ENCODE measurements around the gene COQ4.

The COQ4 gene

DNA sequence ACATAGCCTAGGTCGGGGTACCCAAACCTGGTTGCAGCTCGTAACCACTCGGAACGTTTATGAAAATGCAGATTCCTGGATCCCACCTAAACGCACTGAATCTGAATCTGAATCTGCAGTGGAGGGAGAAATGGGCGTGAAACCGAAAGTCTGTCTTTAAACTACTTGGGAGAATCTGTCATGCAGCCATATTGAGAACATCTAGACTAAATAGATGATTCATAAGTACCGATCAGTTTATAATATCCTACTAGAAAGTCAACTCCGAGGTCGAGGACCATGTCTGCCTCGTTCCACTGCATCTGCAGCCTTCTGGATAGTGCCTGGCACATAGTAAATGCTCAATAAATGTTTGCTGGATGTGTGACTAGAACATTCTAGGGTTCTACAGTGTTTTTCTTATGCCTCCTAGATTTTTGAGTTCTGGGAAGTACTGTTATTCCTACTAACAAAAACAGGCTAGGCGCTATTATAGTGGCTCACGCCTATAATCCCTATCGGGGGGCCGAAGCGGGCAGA is 632 bp downstream of the COQ4 start:
- TF ChIP-seq, protein P1, sequence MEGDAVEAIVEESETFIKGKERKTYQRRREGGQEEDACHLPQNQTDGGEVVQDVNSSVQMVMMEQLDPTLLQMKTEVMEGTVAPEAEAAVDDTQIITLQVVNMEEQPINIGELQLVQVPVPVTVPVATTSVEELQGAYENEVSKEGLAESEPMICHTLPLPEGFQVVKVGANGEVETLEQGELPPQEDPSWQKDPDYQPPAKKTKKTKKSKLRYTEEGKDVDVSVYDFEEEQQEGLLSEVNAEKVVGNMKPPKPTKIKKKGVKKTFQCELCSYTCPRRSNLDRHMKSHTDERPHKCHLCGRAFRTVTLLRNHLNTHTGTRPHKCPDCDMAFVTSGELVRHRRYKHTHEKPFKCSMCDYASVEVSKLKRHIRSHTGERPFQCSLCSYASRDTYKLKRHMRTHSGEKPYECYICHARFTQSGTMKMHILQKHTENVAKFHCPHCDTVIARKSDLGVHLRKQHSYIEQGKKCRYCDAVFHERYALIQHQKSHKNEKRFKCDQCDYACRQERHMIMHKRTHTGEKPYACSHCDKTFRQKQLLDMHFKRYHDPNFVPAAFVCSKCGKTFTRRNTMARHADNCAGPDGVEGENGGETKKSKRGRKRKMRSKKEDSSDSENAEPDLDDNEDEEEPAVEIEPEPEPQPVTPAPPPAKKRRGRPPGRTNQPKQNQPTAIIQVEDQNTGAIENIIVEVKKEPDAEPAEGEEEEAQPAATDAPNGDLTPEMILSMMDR (IDR thresholded peaks at IDR 0.05; ENCODE audit: extremely low read depth, missing control alignments), result no peak
- DNase-seq (ENCODE audit: low spot score), result peak; percentile 34

DNA sequence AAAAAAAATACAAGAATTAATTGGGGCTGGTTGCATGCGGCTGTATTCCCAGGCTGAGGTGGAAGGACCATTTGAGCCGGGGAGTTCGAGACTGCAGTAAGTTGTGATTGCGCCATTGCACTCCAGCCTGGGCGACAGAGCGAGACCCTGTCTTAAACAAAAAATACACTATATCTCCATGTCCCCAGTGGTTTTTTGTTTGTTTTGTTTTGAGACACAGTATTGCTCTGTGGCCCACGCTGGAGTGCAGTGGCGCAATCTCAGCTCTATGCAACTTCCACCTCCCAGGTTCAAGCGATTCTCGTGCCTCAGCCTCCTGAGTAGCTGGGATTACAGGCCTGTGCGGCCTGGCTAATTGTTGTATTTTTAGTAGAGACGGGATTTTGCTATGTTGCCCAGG is 1.2 kb downstream of the COQ4 start:
- TF ChIP-seq, protein P1 (IDR thresholded peaks at IDR 0.05; ENCODE audit: extremely low read depth, missing control alignments), result no peak
- DNase-seq (ENCODE audit: low spot score), result no peak

DNA sequence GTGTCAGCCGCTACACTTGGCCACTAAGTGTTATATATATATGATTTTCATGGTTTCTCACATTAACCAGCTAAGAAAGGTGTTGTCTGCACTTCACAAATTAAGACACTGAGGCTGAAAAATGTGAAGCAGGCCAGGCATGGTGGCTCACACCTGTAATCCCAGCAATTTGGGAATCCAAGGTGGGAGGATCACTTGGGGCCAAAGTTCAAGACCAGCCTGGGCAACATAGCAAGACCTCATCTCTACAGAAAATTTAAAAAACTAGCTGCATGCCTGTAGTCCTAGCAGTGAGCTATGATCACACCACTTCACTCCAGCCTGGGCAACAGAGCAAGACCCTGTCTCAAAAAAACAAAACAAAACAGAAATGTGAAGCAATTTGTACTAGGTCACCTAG is 1.8 kb downstream of the COQ4 start:
- no peak for DNase-seq (ENCODE audit: low spot score)
- TF ChIP-seq, protein P1 (IDR thresholded peaks at IDR 0.05; ENCODE audit: extremely low read depth, missing control alignments), result no peak

DNA sequence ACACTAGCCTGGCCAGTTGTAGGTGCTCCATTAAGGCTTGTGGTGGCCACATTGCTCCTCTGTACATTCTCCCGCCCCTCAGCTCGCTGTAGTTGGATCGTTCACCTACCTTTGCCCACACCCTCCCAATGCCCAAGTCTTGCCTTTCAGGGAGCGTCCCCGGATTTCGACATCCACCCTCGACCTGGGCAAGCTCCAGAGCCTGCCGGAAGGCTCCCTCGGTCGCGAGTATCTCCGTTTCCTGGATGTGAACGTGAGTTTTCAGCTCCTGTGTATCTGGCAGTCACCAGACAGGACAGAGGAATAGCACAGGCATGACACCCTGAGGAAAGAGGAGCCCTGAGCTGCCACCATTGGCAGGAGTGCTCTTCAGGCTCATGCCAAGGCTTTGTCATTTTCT is 3.0 kb downstream of the COQ4 start:
- no peak for DNase-seq (ENCODE audit: low spot score)
- TF ChIP-seq, protein P1 (IDR thresholded peaks at IDR 0.05; ENCODE audit: extremely low read depth, missing control alignments), result no peak

DNA sequence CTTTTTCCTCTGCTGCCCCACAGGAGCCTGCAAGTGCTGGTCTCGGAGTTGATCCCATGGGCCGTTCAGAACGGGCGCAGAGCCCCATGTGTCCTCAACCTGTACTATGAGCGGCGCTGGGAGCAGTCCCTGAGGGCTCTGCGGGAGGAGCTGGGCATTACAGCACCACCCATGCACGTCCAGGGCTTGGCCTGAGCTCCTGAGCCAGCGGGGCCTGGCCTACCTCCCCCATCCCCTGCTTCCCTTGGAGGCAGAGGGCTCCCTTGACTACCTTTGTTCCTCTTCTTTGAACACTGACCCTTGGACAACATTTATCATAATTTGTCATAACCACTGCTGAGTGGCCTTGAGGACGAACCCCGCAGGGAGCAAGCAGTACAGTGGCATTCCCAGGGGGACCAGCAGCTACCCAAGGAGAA is 10.8 kb downstream of the COQ4 start:
- TF ChIP-seq, protein P1 (IDR thresholded peaks at IDR 0.05; ENCODE audit: extremely low read depth, missing control alignments), result no peak
- DNase-seq (ENCODE audit: low spot score), result no peak

DNA sequence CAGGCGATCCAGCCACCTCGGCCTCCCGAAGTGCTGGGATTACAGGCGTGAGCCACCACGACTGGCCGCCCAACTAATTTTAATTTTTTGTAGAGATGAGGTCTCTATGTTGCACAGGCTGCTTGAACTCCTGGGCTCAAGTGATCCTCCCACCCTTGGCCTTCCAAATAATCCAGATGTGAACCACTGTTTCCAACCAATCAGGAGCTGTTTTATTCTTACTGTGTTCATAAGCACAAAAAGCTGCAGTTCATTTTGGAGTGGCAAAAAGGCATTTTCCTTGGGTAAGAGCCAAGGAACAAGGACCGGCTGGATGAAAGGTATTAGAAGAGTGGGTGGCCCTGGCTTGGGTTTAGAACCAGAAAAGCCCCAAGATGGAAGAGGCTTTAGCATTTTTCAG is 12.5 kb downstream of the COQ4 start:
- TF ChIP-seq, protein P1 (IDR thresholded peaks at IDR 0.05; ENCODE audit: extremely low read depth, missing control alignments), result no peak
- no peak for DNase-seq (ENCODE audit: low spot score)

DNA sequence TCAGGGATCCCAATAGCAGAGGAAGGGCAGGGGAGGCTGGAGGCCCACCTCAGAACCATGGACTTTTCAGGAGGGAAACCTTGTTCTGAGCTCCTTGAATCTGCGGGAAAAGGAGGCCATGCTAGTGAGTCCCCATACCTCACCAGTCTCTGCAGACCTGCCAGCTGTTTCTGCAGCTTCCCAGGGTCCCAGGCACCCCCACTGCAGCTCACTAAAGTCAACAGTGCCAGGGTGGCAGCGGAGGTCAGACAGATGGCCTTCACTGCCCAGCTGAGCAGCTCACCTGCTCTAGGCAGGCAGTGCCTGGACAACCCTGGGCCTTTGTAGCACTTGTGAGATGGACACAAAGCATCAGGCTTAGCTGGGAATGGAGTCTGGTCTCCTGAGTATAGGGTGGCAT is 13.3 kb downstream of the COQ4 start:
- no peak for DNase-seq (ENCODE audit: low spot score)
- TF ChIP-seq, protein P1 (IDR thresholded peaks at IDR 0.05; ENCODE audit: extremely low read depth, missing control alignments), result no peak
